ENCODE results near the gene LKAAEAR1. TPM values are rescaled to one million over a fixed set of nuclear protein-coding genes. Genes with fewer than 3 reads are reported as not detected.
A peak's percentile ranks its signal among the peaks of the same experiment; 100 is the strongest.

The LKAAEAR1 gene
- total and polyA plus RNA-seq, 2 donors from 2014 or later, result 0.31 TPM; not detected in 1

DNA sequence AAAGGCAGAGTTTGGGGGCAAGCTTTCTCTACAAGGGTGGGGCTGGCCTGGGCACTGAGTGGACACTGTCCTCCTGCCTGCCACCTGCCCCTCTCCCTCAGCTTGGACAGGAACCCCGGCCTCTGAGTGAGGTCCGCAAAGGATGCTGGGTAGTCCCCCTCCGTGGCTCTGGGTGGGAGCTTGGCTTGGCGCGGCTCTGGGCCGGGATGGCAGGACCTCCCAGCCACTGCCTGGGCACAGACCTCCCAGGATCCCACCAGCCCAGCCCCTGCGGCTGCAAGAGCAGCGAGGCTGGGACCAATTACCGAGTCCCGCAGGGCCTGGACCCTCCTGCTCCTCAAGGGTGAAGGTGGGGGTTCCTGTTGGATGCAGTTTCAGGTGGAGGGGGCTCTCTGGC is 31.9 kb downstream of the LKAAEAR1 start:
- Histone ChIP-seq H3K9me3 (ENCODE audit: control insufficient read depth in 2 of 3, insufficient read depth in 1 of 3, low read length in 3 of 3) (no peaks in the 10 kb centered on the region), H3K27ac (ENCODE audit: low read depth in 2 of 2, low read length in 2 of 2) (peak overlapping the region; percentile 78 to 86), H3K4me3 (ENCODE audit: low read length in 3 of 3) (no peak overlapping the region), H3K9ac (ENCODE audit: low read length in 3 of 3) (no peak overlapping the region), H3K4me1 (ENCODE audit: control insufficient read depth in 2 of 3, insufficient read depth in 2 of 3, low read depth in 1 of 3, low read length in 3 of 3) (peaks cover 0 to 25% (median 0%) of the 10 kb centered on the region in 3 donors), H3K36me3 (ENCODE audit: control insufficient read depth in 2 of 3, insufficient read depth in 3 of 3, low read length in 3 of 3) (no peaks in the 10 kb centered on the region), H3K27me3 (ENCODE audit: control insufficient read depth, insufficient read depth, low read length) (peaks cover 4% of the 10 kb centered on the region)
- TF ChIP-seq CTCF (IDR thresholded peaks at IDR 0.05; ENCODE audit: borderline replicate concordance, extremely low read depth, insufficient read depth), result no peak
- intact Hi-C loops (cut with DNase I), result no loop called here
- no peak for DNase-seq
- no peak for FAIRE-seq

GRCh38 chr20:64051561-64052325 is 32.5 kb downstream of the LKAAEAR1 start:
- no peak for TF ChIP-seq CTCF (IDR thresholded peaks at IDR 0.05; ENCODE audit: borderline replicate concordance, extremely low read depth, insufficient read depth)
- FAIRE-seq, result no peak
- no peak overlapping the region for H3K9ac ChIP-seq (ENCODE audit: low read length in 3 of 3)
- peaks cover 0 to 19% (median 0%) of the 10 kb centered on the region in 3 donors for H3K4me1 ChIP-seq (ENCODE audit: control insufficient read depth in 2 of 3, insufficient read depth in 2 of 3, low read depth in 1 of 3, low read length in 3 of 3)
- H3K9me3 ChIP-seq (ENCODE audit: control insufficient read depth in 2 of 3, insufficient read depth in 1 of 3, low read length in 3 of 3), result no peaks in the 10 kb centered on the region
- H3K36me3 ChIP-seq (ENCODE audit: control insufficient read depth in 2 of 3, insufficient read depth in 3 of 3, low read length in 3 of 3), result no peaks in the 10 kb centered on the region
- intact Hi-C loops (cut with DNase I), result no loop called here
- no peak overlapping the region for H3K4me3 ChIP-seq (ENCODE audit: low read length in 3 of 3)
- DNase-seq, result peak in 1 of 5 donors; percentile 92
- peak overlapping the region; percentile 78 to 86 for H3K27ac ChIP-seq (ENCODE audit: low read depth in 2 of 2, low read length in 2 of 2)
- H3K27me3 ChIP-seq (ENCODE audit: control insufficient read depth, insufficient read depth, low read length), result peaks cover 4% of the 10 kb centered on the region

DNA sequence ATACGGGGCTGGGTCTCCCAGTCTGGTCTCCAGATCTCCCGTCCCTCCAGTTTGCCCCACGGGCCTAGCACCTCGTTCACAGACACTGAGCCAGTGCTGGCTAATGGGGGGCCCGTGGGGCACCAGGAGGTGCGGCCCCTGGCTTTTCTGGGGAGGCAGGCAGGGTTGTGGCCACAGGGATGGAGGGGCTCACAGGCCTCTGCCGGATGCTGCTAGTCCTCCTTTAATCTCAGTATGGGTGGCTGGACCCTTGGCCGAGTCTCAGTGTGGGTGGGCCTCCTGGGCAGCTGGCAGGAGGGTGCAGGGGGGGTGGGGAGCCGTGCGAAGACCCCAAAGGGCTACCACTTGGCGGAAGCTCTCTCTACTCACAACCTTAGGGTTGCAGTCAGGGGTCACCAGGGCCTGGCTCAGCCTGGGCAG is 33.2 kb downstream of the LKAAEAR1 start:
- H3K27me3 ChIP-seq (ENCODE audit: control insufficient read depth, insufficient read depth, low read length), result peaks cover 6% of the 10 kb centered on the region
- peak overlapping the region; percentile 54 to 68 for H3K27ac ChIP-seq (ENCODE audit: low read depth in 2 of 2, low read length in 2 of 2)
- DNase-seq, result no peak

More for the DNA sequence above, 33.2 kb downstream of the LKAAEAR1 start:
- FAIRE-seq, result no peak
- Histone ChIP-seq H3K9me3 (ENCODE audit: control insufficient read depth in 2 of 3, insufficient read depth in 1 of 3, low read length in 3 of 3) (no peaks in the 10 kb centered on the region), H3K9ac (ENCODE audit: low read length in 3 of 3) (no peak overlapping the region), H3K4me3 (ENCODE audit: low read length in 3 of 3) (no peak overlapping the region), H3K4me1 (ENCODE audit: control insufficient read depth in 2 of 3, insufficient read depth in 2 of 3, low read depth in 1 of 3, low read length in 3 of 3) (peaks cover 0 to 17% (median 0%) of the 10 kb centered on the region in 3 donors), H3K36me3 (ENCODE audit: control insufficient read depth in 2 of 3, insufficient read depth in 3 of 3, low read length in 3 of 3) (no peaks in the 10 kb centered on the region)
- TF ChIP-seq CTCF (IDR thresholded peaks at IDR 0.05; ENCODE audit: borderline replicate concordance, extremely low read depth, insufficient read depth), result no peak
- intact Hi-C loops (cut with DNase I), result no loop called here
